HEK293 (cell line): ENCODE results near the gene NECAB2.

Experiments
- GLI2 ChIP-seq: fragments of 450-650 bp; formaldehyde crosslinking; IDR thresholded peaks from 2 replicates; pipeline ENCODE4; 2017; ENCODE audit warnings: missing biosample characterization, missing genetic modification characterization, low read depth, borderline replicate concordance
- ZNF175 ChIP-seq: fragments of 450-650 bp; formaldehyde crosslinking; IDR thresholded peaks from 2 replicates; pipeline ENCODE4 v1.5.1; 2016; ENCODE audit warnings: missing biosample characterization, missing genetic modification characterization
- TF ChIP-seq, protein P1 (sequence below): fragments of 450-650 bp; formaldehyde crosslinking; IDR thresholded peaks from 2 replicates; pipeline ENCODE4 v1.5.1; 2016; ENCODE audit warnings: missing biosample characterization, missing genetic modification characterization

- TF ChIP-seq, protein P1, sequence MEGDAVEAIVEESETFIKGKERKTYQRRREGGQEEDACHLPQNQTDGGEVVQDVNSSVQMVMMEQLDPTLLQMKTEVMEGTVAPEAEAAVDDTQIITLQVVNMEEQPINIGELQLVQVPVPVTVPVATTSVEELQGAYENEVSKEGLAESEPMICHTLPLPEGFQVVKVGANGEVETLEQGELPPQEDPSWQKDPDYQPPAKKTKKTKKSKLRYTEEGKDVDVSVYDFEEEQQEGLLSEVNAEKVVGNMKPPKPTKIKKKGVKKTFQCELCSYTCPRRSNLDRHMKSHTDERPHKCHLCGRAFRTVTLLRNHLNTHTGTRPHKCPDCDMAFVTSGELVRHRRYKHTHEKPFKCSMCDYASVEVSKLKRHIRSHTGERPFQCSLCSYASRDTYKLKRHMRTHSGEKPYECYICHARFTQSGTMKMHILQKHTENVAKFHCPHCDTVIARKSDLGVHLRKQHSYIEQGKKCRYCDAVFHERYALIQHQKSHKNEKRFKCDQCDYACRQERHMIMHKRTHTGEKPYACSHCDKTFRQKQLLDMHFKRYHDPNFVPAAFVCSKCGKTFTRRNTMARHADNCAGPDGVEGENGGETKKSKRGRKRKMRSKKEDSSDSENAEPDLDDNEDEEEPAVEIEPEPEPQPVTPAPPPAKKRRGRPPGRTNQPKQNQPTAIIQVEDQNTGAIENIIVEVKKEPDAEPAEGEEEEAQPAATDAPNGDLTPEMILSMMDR (tag by site-specific recombination) = no peak
- TF ChIP-seq ZNF175 (tag by site-specific recombination) (no peak), GLI2 (no peak)
Observed at GRCh38 chr16:83964684-83965443, 3.2 kb upstream of the NECAB2 start.
